Upper lobe of left lung (tissue), 4 donors: Measurements from ENCODE around the gene TRIM66.

ENCODE experiments used
- EP300 ChIP-seq, 4 donors: sonication (generic); formaldehyde crosslinking; IDR thresholded peaks; one replicate each; pipeline ENCODE4 v1.5.1; 2017; ENCODE audit warnings: antibody characterized with exemption in 4 of 4, control low read depth in 2 of 4
- POLR2A ChIP-seq, 4 donors: fragments of 450-650 bp; IDR thresholded peaks; one replicate each; pipeline ENCODE4 v1.5.1; 2016 to 2017; ENCODE audit warnings: antibody characterized with exemption in 4 of 4, mild to moderate bottlenecking in 2 of 4
- POLR2AphosphoS5 ChIP-seq, 2 donors: sonication (generic); formaldehyde crosslinking; IDR thresholded peaks; one replicate each; pipeline ENCODE4 v1.5.1; 2017; ENCODE audit warnings: antibody characterized with exemption in 2 of 2
- TF ChIP-seq, protein P1 (sequence below), 6 experiments: fragments of 450-650 bp in 4 of 6; fragments of 200-600 bp in 2 of 6; sonication (generic) in 2 of 6; IDR thresholded peaks; one replicate each; pipeline ENCODE4 v1.5.1; 2016 to 2019; ENCODE audit warnings: antibody characterized with exemption in 6 of 6

DNA sequence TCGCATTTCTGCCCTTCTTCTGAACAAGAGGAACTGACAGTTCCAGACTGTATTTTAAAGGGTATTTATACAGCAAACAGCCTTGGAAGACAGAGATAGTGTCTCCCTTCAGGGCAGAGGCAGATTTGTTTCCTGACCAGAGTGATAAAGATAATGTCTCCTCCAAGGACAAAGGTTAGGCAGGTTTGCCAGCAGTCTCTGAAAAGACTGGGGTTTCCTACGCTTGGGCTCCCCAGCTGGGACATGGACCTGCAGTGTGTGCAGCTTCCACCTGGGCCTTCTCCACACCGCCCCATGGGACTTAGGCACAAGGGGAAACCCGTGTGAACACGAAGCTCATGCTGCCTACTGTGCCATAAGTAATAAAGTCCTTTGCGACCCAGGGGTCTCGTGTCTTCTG, 42.2 kb upstream of the TRIM66 start:
- TF ChIP-seq, protein P1, sequence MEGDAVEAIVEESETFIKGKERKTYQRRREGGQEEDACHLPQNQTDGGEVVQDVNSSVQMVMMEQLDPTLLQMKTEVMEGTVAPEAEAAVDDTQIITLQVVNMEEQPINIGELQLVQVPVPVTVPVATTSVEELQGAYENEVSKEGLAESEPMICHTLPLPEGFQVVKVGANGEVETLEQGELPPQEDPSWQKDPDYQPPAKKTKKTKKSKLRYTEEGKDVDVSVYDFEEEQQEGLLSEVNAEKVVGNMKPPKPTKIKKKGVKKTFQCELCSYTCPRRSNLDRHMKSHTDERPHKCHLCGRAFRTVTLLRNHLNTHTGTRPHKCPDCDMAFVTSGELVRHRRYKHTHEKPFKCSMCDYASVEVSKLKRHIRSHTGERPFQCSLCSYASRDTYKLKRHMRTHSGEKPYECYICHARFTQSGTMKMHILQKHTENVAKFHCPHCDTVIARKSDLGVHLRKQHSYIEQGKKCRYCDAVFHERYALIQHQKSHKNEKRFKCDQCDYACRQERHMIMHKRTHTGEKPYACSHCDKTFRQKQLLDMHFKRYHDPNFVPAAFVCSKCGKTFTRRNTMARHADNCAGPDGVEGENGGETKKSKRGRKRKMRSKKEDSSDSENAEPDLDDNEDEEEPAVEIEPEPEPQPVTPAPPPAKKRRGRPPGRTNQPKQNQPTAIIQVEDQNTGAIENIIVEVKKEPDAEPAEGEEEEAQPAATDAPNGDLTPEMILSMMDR (IDR thresholded peaks at IDR 0.05) = no peak
- TF ChIP-seq POLR2A (IDR thresholded peaks at IDR 0.05) (no peak), EP300 (IDR thresholded peaks at IDR 0.05) (no peak), POLR2AphosphoS5 (IDR thresholded peaks at IDR 0.05) (no peak)
